GM19397 (cell line): ENCODE results near the gene TNRC6A.
A peak's percentile ranks its signal among the peaks of the same experiment; 100 is the strongest.
"Not testable (repeated sequence)": the region's sequence is repeated elsewhere in the genome, so short reads cannot be mapped to it uniquely, and the experiment has no call there.

Experiments
- ATAC-seq: cut with Tn5 transposase; IDR thresholded peaks from one replicate; pipeline ENCODE4 v1.9.1; 2021; ENCODE audit warnings: mild to moderate bottlenecking, moderate library complexity; ENCODE audit not compliant: unreplicated experiment

The TNRC6A gene

GRCh38 chr16:24723663-24724062 lies 5.8 kb upstream of the TNRC6A start:
- ATAC-seq: no peak

GRCh38 chr16:24728011-24728410 lies 1.4 kb upstream of the TNRC6A start:
- ATAC-seq: no peak

DNA sequence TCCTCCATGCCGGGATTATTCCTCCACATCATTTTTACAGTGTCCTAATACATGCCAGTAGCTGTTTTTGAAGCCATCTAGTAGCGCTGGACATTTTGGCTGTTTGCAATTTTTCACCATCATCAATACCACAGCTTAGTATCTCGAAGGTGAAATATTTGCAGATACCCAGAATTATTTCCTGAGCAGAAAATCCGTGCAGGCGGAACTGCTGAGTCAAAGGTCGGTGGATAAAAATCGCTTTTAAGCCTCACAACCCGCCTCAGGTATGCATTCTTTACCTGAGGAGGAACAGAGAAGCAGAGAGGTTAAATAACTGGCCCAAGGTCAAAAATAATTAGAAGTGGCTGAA lies 584 bp upstream of the TNRC6A start:
- no peak for ATAC-seq

GRCh38 chr16:24729951-24730815 lies 732 bp downstream of the TNRC6A start:
- peak; percentile 43 for ATAC-seq

DNA sequence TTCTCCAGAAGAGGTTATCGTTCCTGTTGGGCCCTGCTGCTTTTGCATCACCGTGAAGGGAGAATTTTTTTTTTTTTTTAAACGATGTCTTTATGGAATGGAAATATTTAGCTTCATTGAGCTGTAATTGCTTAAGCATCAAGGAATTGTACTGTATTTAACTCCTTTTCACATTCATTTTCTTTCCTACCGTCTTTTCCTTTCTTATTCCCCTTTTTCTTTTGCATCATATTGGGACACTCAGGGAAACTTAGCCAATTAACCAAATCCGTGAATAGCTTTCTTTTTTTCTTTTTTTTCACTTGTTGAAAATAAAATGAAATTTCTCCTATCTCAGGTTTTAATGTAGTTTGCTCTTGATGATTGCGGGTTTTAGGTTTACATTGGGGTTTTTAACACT lies 1.5 kb downstream of the TNRC6A start:
- no peak for ATAC-seq

DNA sequence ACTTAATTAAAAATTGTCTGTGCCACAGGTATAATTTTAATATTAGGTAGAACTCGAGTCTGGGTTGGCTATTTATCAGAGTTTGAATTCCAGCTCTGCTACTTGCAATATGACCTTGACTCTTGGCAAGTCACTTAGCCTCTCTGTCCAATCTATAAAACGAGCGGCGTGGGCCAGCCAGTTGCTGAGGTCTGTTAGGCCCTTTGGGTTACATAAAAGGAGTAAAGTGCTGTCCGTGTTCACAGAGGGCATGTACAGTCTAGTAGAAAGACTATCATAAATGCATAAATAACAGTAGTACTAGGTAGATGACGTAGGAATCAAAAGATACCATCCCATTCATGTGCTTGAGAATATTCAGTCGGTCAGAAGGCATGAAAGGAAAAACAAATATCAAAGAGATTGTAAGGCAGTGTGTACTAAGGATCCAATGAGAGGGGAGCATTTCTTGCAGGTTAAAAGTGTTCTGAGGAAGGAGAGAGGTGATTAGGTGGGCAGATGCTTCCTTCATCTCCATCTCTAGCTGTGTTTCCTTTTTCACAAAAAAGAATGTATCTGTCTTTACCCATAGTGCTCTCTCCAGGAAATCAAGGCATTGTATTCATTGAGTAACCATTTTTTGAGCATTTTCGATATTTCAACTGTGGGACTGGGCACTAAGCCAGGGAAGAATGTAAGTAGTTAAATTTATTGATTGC lies 2.4 kb downstream of the TNRC6A start:
- no peak for ATAC-seq

- no peak for ATAC-seq
These were observed 4.9 kb downstream of the TNRC6A start for GRCh38 chr16:24734382-24734781.

- no peak for ATAC-seq
These were observed 7.3 kb downstream of the TNRC6A start for GRCh38 chr16:24736758-24737157.

DNA sequence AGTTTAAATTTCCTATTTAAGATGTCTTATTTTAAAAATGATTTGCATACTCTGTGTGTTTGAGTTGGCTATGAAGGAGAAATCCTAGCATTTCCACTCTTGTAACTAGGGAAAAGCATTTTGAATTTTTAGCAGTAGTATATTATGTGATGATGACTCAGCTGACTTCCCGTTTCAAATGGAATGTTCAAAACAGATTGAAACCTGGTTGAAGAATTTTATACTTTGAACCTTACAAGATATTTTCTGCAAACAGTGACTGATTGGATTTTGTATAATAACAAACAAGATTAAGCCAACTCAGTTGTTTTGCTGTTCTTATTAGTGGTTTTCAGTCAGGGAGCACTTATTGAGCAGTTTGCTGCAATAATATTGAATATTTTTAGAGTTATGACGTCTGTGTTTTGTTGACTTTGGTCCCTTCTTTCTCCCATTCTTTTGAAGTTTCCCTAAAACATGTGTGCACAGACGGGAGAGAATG lies 8.0 kb downstream of the TNRC6A start:
- no peak for ATAC-seq

DNA sequence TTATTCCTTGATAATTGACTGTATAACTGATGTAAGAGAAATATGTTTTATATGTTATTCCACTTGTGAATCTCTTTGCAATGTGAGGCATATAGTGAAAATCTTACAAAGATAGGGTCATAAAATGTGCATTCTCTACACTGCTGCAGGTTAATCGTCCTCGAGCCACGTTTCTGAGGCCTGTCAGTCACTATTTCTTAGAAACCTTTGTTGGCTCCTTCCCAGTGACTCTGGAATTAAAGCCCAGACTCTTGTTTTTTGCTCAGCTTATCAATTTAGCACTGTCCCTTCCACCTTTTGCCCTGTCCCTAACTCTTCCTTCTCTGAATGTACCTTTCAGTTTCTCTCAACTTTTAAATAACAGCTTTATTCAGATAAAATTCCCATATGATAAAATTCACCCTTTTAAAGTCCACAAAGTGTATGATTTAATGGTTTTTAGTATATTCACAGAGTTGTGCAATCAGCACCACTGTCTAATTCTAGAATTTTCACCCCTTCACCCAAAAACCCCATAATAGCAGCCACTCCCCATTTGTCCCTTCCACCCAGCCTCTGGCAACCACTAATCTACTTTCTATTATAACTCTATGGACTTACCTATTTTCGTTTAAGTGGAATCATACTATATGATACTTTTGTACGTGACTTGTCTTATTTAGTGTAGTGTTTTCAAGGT lies 8.6 kb downstream of the TNRC6A start:
- ATAC-seq: no peak

- ATAC-seq: no peak
These were observed 9.4 kb downstream of the TNRC6A start for GRCh38 chr16:24738895-24739294.

DNA sequence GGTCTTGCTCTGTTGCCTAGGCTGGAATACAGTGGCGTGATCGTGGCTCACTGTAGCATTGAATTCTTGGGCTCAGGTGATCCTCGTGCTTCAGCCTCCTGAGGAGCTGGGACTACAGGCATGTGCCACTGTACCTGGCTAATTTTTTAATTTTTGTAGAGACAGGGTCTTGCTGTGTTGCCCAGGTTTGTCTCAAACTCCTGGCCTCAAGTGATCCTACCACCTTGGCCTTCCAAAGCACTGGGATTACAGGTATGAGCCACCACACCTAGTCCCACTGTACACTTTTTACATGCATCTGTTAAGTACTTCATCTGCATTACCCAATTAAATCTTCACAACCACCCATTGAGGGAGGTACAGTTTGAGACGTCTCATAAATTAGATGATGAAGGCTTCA lies 12.4 kb downstream of the TNRC6A start:
- no peak for ATAC-seq

DNA sequence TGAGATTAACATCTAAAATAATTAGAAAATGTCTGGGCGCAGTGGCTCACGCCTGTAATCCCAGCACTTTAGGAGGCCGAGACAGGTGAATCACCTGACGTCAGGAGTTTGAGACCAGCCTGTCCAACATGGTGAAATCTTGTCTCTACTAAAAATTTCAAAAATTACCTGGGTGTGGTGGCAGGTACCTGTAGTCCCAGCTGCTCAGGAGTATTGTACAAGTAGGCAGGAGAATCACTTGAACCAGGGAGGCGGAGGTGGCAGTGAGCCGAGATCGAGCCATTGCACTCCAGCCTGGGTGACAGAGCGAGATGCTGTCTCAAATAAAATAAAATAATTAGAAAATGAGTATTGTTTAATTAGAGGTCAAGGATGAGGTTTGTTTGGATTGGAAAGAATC lies 13.2 kb downstream of the TNRC6A start:
- ATAC-seq: not testable (repeated sequence)

DNA sequence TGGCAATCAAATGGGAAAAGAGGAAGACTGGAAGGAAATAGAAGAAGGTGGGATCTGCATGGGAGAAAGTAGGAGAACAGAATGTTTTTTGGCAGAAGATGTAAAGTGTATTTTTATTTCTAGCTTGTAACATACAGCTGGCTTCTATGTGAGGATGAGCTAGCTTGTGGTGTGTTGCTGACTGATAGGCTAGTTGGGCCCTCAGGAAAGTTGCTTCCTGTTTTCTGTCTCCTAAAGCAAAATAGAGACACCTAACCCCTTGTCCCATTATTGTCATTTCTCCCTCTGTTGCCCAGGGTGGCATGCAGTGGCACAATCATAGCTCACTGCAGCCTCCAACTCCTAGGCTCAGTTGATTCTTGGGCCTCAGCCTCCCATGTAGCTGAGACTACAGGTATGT lies 15.9 kb downstream of the TNRC6A start:
- ATAC-seq: no peak

DNA sequence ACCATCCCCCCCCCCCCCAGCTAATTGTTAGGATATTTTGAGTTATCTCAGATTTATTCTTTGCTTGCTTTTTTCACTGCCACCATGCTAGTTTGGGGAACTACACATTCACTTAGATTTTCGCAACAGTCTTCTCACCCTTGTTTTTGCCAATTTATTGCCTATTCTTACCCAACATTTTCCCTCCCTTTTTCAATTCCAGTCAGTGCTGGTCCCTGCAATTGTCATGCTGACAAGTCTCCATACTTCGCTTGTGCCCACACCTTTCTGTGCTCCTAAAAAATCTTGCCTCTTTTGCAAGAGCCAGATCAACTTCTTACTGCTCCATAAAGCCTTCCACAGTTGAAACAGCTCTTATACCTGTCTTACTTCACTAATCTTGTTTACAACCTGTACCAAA lies 16.3 kb downstream of the TNRC6A start:
- ATAC-seq: no peak

- no peak for ATAC-seq
These were observed 18.0 kb downstream of the TNRC6A start for GRCh38 chr16:24747441-24747840.

- ATAC-seq: no peak
These were observed 18.8 kb downstream of the TNRC6A start for GRCh38 chr16:24748242-24748641.

GRCh38 chr16:24749310-24749709 lies 19.9 kb downstream of the TNRC6A start:
- ATAC-seq: no peak

DNA sequence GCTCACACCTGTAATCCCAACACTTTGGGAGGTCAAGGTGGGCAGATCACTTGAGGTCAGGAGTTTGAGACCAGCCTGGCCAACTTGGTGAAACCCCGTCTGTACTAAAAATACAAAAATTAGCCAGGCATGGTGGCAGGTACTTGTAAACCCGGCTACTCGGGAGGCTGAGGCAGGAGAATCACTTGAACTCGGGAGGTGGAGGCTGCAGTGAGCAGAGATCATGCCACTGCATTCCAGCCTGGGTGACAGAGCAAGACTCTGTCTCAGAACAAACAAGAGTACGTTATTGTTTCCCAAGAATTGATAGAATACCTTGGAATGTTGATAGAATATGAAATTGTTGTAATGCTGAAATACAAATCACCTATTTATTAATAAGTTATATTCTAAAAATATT lies 20.4 kb downstream of the TNRC6A start:
- not testable (repeated sequence) for ATAC-seq

GRCh38 chr16:24753000-24753399 lies 23.5 kb downstream of the TNRC6A start:
- no peak for ATAC-seq

- ATAC-seq: no peak
These were observed 24.0 kb downstream of the TNRC6A start for GRCh38 chr16:24753437-24753836.

DNA sequence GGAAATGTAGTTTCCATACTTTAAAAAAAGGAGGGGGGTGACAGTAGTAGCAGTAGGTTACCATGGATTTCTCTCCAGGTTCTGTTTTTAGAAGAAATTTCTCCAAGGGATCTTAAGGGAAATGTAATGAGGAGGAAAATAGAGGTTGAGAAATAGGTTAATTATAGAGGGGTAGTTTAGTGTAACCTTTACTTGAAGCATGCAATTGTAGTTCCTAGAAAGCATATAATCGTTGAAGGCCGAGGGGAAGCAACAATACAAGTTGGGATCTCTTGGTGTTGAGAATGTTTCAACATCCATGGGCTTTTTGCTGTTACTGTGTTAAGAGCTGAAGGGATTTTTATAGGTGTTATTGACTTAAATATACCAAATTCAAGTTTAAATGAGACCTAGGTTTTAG lies 25.1 kb downstream of the TNRC6A start:
- ATAC-seq: no peak
